Upper lobe of left lung (tissue), 6 donors: ENCODE data around the gene LAMB2. TPM values are rescaled to one million over a fixed set of nuclear protein-coding genes. Genes with fewer than 3 reads are reported as not detected.

Experiments
- ATAC-seq, 2 donors: fragments of 200-7000 bp; cut with Tn5 transposase; one replicate each; pipeline ENCODE4 v1.9.1; 2022; ENCODE audit warnings: mild to moderate bottlenecking in 2 of 2, moderate library complexity in 2 of 2; ENCODE audit not compliant: low FRiP score in 2 of 2
- DNase-seq, 2 donors: peaks; one replicate each; pipeline ENCODE4 v3.0.0-alpha.2; 2019 to 2020
- H3K27ac ChIP-seq, 4 donors: fragments of 200-600 bp; sonication (generic); one replicate each; pipeline ENCODE4 v1.5.1; 2016 to 2019
- H3K27me3 ChIP-seq, 4 donors: fragments of 200-600 bp; sonication (generic); one replicate each; pipeline ENCODE4 v1.5.1; 2017 to 2019
- H3K36me3 ChIP-seq, 4 donors: fragments of 200-600 bp; sonication (generic); one replicate each; pipeline ENCODE4 v1.5.1; 2016 to 2019
- H3K4me1 ChIP-seq, 4 donors: fragments of 200-600 bp; sonication (generic); one replicate each; pipeline ENCODE4 v1.5.1; 2018 to 2019
- H3K4me3 ChIP-seq, 4 donors: fragments of 200-600 bp; sonication (generic); one replicate each; pipeline ENCODE4 v1.5.1; 2017 to 2019; ENCODE audit warnings: mild to moderate bottlenecking in 2 of 4, moderate library complexity in 1 of 4
- H3K9me3 ChIP-seq, 4 donors: fragments of 200-600 bp; sonication (generic); one replicate each; pipeline ENCODE4 v1.5.1; 2018 to 2019
- EP300 ChIP-seq, 4 donors: sonication (generic); formaldehyde crosslinking; IDR thresholded peaks; one replicate each; pipeline ENCODE4 v1.5.1; 2017; ENCODE audit warnings: antibody characterized with exemption in 4 of 4, control low read depth in 2 of 4
- POLR2A ChIP-seq, 4 donors: fragments of 450-650 bp; IDR thresholded peaks; one replicate each; pipeline ENCODE4 v1.5.1; 2016 to 2017; ENCODE audit warnings: antibody characterized with exemption in 4 of 4, mild to moderate bottlenecking in 2 of 4
- POLR2AphosphoS5 ChIP-seq, 2 donors: sonication (generic); formaldehyde crosslinking; IDR thresholded peaks; one replicate each; pipeline ENCODE4 v1.5.1; 2017; ENCODE audit warnings: antibody characterized with exemption in 2 of 2
- WGBS, 2 donors: methylation state at CpG; one replicate each; pipeline ENCODE4 v1.1.5; 2017 to 2018; 5-methylcytosine and 5-hydroxymethylcytosine counted together
- total RNA-seq, 6 donors: library from RNA; depleted of rRNA in 4 of 6; stranded (reverse); fragments of >200 nt in 4 of 6; gene quantifications; one replicate each; pipeline versions ENCODE4 v1.1.0 to v1.2.1, GENCODE V29; 2016 to 2021
- TF ChIP-seq, protein P1 (sequence below), 6 experiments: fragments of 450-650 bp in 4 of 6; fragments of 200-600 bp in 2 of 6; sonication (generic) in 2 of 6; IDR thresholded peaks; one replicate each; pipeline ENCODE4 v1.5.1; 2016 to 2019; ENCODE audit warnings: antibody characterized with exemption in 6 of 6
- donor health status: DM: no; HTN: no; CAD: no; lungs with moderate emphysema.
- donor health status: DM: no; HTN: yes; CAD: no; lungs with severe emphysema.

LAMB2 gene
- total RNA-seq, 6 donors from 2014 or later, result 349 to 904 (median 555) TPM

- WGBS, 2 donors, result 2% methylated on average over 24 to 50 of the region's 50 CpGs
- H3K36me3 ChIP-seq, result peaks cover 24 to 56% (median 45%) of the 10 kb centered on the region in 4 donors
- H3K27me3 ChIP-seq, result no peaks in the 10 kb centered on the region
- TF ChIP-seq POLR2A (IDR thresholded peaks at IDR 0.05) (peak in 2 of 4 donors; percentile 56 to 75), POLR2AphosphoS5 (IDR thresholded peaks at IDR 0.05) (peak; percentile 47 to 60), EP300 (IDR thresholded peaks at IDR 0.05) (no peak)
- peaks cover 18 to 31% (median 20%) of the 10 kb centered on the region in 4 donors for H3K4me1 ChIP-seq
- H3K4me3 ChIP-seq, result peak within 1 kb of the TSS; percentile 79 to 90 (median 82)
- H3K9me3 ChIP-seq, result no peaks in the 10 kb centered on the region
- H3K27ac ChIP-seq, result peak within 1 kb of the TSS; percentile 78 to 92 (median 87)
- ATAC-seq, result peak; percentile 95 to 99
- peak; percentile 95 to 96 for DNase-seq
These were observed 28.2 kb downstream of the LAMB2 start, which contains the start of gene QARS1 for GRCh38 chr3:49104427-49105291. TSS of gene QARS1 (minus strand) at chr3:49104757. CDS start at chr3:49104733, 24 bp downstream.

GRCh38 chr3:49104052-49104426 is 28.8 kb downstream of the LAMB2 start:
- WGBS, 2 donors, result 0 to 7% methylated on average over 7 to 8 of the region's 8 CpGs
- TF ChIP-seq POLR2AphosphoS5 (IDR thresholded peaks at IDR 0.05), result no peak
- TF ChIP-seq POLR2A (IDR thresholded peaks at IDR 0.05), result no peak
- TF ChIP-seq, protein P1, sequence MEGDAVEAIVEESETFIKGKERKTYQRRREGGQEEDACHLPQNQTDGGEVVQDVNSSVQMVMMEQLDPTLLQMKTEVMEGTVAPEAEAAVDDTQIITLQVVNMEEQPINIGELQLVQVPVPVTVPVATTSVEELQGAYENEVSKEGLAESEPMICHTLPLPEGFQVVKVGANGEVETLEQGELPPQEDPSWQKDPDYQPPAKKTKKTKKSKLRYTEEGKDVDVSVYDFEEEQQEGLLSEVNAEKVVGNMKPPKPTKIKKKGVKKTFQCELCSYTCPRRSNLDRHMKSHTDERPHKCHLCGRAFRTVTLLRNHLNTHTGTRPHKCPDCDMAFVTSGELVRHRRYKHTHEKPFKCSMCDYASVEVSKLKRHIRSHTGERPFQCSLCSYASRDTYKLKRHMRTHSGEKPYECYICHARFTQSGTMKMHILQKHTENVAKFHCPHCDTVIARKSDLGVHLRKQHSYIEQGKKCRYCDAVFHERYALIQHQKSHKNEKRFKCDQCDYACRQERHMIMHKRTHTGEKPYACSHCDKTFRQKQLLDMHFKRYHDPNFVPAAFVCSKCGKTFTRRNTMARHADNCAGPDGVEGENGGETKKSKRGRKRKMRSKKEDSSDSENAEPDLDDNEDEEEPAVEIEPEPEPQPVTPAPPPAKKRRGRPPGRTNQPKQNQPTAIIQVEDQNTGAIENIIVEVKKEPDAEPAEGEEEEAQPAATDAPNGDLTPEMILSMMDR (IDR thresholded peaks at IDR 0.05), result peak in 1 of 6 experiments; percentile 9
- no peak for TF ChIP-seq EP300 (IDR thresholded peaks at IDR 0.05)
- H3K36me3 ChIP-seq, result peaks cover 28 to 56% (median 45%) of the 10 kb centered on the region in 4 donors

GRCh38 chr3:49100046-49100615 is 32.7 kb downstream of the LAMB2 start:
- WGBS, 2 donors, result 95 to 96% methylated on average over 7 to 11 of the region's 11 CpGs
- Histone ChIP-seq H3K36me3 (peaks cover 41 to 66% (median 56%) of the 10 kb centered on the region in 4 donors), H3K9me3 (no peaks in the 10 kb centered on the region), H3K4me1 (peaks cover 11 to 24% (median 15%) of the 10 kb centered on the region in 4 donors), H3K27me3 (no peaks in the 10 kb centered on the region), H3K4me3 (no peak overlapping the region), H3K27ac (no peak overlapping the region)
- no peak for DNase-seq
- no peak for ATAC-seq
- TF ChIP-seq POLR2AphosphoS5 (IDR thresholded peaks at IDR 0.05), result no peak
- TF ChIP-seq, protein P1 (IDR thresholded peaks at IDR 0.05), result no peak
- TF ChIP-seq POLR2A (IDR thresholded peaks at IDR 0.05), result no peak
- TF ChIP-seq EP300 (IDR thresholded peaks at IDR 0.05), result no peak

More at GRCh38 chr3:49104052-49104426, 28.8 kb downstream of the LAMB2 start:
- no peaks in the 10 kb centered on the region for H3K27me3 ChIP-seq
- H3K9me3 ChIP-seq, result no peaks in the 10 kb centered on the region
- no peak for DNase-seq
- H3K4me3 ChIP-seq, result peak overlapping the region; percentile 79 to 90 (median 82)
- H3K27ac ChIP-seq, result peak overlapping the region; percentile 78 to 92 (median 87)
- H3K4me1 ChIP-seq, result peaks cover 18 to 31% (median 20%) of the 10 kb centered on the region in 4 donors
- ATAC-seq, result no peak

DNA sequence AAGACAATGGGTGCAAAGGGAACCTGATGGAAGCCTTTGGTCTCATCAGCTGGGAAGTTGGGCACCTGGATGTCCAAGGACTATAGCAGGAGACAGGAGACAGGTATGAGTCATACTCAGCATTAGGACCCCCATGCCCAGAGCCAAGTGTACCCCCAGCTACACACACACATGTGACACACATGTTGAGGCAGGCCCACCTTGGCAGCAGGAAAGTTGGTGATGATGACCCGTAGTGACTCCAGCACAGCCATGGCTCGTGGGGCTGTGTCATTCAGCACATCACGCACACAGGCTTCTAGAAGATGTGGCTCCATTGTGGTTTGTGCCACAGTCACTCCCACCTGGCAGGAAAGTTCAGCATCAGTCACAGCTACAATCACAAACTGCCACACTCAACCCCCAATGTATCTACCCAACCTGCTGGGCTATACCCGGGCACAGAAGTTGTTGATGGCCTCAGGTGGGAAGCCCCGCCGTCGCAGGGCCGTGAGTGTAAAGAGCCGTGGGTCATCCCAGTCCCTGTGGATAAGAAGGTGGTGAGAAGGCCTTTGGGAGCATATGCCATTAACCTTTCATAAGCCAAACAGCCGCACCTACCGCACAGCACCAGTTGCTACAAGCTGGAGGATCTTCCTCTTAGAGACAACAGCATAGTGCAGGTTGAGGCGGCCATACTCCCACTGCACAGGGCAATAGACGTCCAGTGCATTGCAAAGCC is 33.8 kb downstream of the LAMB2 start:
- H3K9me3 ChIP-seq, result no peaks in the 10 kb centered on the region
- 90 to 94% methylated on average over 13 of the region's 13 CpGs for WGBS, 2 donors
- peaks cover 41 to 66% (median 56%) of the 10 kb centered on the region in 4 donors for H3K36me3 ChIP-seq
- no peak overlapping the region for H3K27ac ChIP-seq
- peaks cover 15 to 26% (median 18%) of the 10 kb centered on the region in 4 donors for H3K4me1 ChIP-seq
- H3K4me3 ChIP-seq, result no peak overlapping the region
- DNase-seq, result no peak
- ATAC-seq, result no peak
- TF ChIP-seq EP300 (IDR thresholded peaks at IDR 0.05), result no peak
- TF ChIP-seq, protein P1 (IDR thresholded peaks at IDR 0.05), result no peak
- TF ChIP-seq POLR2A (IDR thresholded peaks at IDR 0.05), result no peak
- TF ChIP-seq POLR2AphosphoS5 (IDR thresholded peaks at IDR 0.05), result no peak
- H3K27me3 ChIP-seq, result no peaks in the 10 kb centered on the region
